DOHH2 (cell line): ENCODE measurements around the gene ETNPPL.

ENCODE experiments used
- EZH2phosphoT487 ChIP-seq: fragments of 200-600 bp; sonication (generic); IDR thresholded peaks from 2 replicates; pipeline ENCODE4 v1.6.1; 2017; ENCODE audit warnings: borderline replicate concordance, mild to moderate bottlenecking, antibody characterized with exemption, low read length, moderate library complexity, mixed read lengths
- TF ChIP-seq, protein P1 (sequence below): fragments of 200-600 bp; sonication (generic); IDR thresholded peaks from one replicate; pipeline ENCODE4 v1.5.1; 2014; ENCODE audit warnings: antibody characterized with exemption, mild to moderate bottlenecking, low read depth, low read length; ENCODE audit not compliant: poor library complexity, severe bottlenecking

DNA sequence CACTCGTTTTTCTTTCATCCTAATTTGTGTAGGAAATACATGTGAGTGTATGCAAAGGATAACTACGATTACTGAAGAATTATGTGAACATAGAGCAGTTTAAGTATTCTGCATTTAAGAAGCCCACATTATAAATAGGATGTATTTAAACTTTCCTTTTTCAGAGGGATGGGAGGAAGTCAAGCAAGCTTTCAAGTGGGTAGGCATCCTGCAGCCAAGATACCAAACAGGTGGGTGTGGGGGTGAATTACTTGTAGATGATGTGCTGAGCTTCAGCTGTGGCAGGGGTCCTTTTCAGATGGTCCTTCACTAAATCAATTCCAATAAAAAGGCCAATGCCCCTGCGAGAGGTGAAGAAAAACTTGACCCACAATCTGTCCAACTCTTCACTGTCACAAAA is 16.3 kb downstream of the ETNPPL start:
- TF ChIP-seq, protein P1, sequence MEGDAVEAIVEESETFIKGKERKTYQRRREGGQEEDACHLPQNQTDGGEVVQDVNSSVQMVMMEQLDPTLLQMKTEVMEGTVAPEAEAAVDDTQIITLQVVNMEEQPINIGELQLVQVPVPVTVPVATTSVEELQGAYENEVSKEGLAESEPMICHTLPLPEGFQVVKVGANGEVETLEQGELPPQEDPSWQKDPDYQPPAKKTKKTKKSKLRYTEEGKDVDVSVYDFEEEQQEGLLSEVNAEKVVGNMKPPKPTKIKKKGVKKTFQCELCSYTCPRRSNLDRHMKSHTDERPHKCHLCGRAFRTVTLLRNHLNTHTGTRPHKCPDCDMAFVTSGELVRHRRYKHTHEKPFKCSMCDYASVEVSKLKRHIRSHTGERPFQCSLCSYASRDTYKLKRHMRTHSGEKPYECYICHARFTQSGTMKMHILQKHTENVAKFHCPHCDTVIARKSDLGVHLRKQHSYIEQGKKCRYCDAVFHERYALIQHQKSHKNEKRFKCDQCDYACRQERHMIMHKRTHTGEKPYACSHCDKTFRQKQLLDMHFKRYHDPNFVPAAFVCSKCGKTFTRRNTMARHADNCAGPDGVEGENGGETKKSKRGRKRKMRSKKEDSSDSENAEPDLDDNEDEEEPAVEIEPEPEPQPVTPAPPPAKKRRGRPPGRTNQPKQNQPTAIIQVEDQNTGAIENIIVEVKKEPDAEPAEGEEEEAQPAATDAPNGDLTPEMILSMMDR: no peak
- TF ChIP-seq EZH2phosphoT487: no peak
